ENCODE data around the gene GRPEL2.

DNA sequence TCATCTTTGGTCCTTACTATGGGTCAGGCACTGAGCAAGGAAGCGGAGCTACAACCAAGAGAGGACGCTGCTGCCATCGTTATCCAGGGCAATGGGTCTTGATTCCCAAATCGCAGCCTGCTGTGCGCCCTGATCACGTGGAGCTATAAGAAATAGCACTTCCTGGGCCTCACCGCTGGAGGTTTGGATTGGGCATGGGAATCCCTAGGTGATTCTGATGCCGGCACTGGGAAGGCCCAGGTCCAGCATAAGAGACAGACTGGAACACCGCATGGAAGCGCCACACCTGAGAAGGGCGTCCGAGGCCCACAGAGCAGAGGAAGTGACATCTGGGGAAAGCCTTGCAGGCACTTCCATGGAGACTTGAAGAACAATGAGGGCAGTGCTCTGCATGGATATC is 30.8 kb downstream of the GRPEL2 start:
- TF ChIP-seq, protein P1, sequence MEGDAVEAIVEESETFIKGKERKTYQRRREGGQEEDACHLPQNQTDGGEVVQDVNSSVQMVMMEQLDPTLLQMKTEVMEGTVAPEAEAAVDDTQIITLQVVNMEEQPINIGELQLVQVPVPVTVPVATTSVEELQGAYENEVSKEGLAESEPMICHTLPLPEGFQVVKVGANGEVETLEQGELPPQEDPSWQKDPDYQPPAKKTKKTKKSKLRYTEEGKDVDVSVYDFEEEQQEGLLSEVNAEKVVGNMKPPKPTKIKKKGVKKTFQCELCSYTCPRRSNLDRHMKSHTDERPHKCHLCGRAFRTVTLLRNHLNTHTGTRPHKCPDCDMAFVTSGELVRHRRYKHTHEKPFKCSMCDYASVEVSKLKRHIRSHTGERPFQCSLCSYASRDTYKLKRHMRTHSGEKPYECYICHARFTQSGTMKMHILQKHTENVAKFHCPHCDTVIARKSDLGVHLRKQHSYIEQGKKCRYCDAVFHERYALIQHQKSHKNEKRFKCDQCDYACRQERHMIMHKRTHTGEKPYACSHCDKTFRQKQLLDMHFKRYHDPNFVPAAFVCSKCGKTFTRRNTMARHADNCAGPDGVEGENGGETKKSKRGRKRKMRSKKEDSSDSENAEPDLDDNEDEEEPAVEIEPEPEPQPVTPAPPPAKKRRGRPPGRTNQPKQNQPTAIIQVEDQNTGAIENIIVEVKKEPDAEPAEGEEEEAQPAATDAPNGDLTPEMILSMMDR (IDR thresholded peaks at IDR 0.05) = no peak
- no peak for TF ChIP-seq POLR2A (IDR thresholded peaks at IDR 0.05)
